Ovary (tissue), 9 donors: ENCODE measurements around the gene C19orf67. TPM values are rescaled to one million over a fixed set of nuclear protein-coding genes. Genes with fewer than 3 reads are reported as not detected.

Experiments
- DNase-seq, 5 donors: peaks; one replicate each; pipeline ENCODE4 v3.0.0-alpha.2; 2019 to 2020
- H3K27ac ChIP-seq, 2 donors: fragments of 200-600 bp; one replicate each; pipeline versions ENCODE4 v1.5.1 to v1.8.0; 2019 to 2022
- H3K27me3 ChIP-seq: fragments of 200-600 bp; one replicate; pipeline ENCODE4 v1.8.0; 2022
- H3K36me3 ChIP-seq: fragments of 200-600 bp; sonication (generic); one replicate; pipeline ENCODE4 v1.5.1; 2019
- H3K4me1 ChIP-seq: one replicate; pipeline ENCODE4 v1.8.1; 2013; ENCODE audit warnings: mild to moderate bottlenecking, moderate library complexity; ENCODE audit not compliant: insufficient read depth
- H3K4me3 ChIP-seq: fragments of 200-600 bp; sonication (generic); one replicate; pipeline ENCODE4 v1.5.1; 2017
- H3K9me3 ChIP-seq, 2 donors: fragments of 200-600 bp in 1 of 2; sonication (generic) in 1 of 2; one replicate each; pipeline versions ENCODE4 v1.5.1 to v1.8.1; 2013 to 2019; ENCODE audit warnings: mild to moderate bottlenecking in 1 of 2, moderate library complexity in 1 of 2
- CTCF ChIP-seq, 3 donors: fragments of 450-650 bp in 2 of 3; fragments of 200-600 bp in 1 of 3; IDR thresholded peaks; one replicate each; pipeline versions ENCODE4 v1.5.1 to v1.8.0; 2016 to 2022; ENCODE audit warnings: antibody characterized with exemption in 3 of 3, mild to moderate bottlenecking in 1 of 3
- EP300 ChIP-seq: sonication (generic); formaldehyde crosslinking; IDR thresholded peaks from one replicate; pipeline ENCODE4 v1.6.1; 2017; ENCODE audit warnings: antibody characterized with exemption
- POLR2A ChIP-seq: fragments of 450-650 bp; IDR thresholded peaks from one replicate; pipeline ENCODE4 v1.6.1; 2017; ENCODE audit warnings: antibody characterized with exemption, mild to moderate bottlenecking, moderate library complexity
- WGBS, 3 donors: extraction: QIAGEN DNeasy Blood & Tissue Kit in 1 of 3; methylation state at CpG; one replicate each; pipeline versions ENCODE4 v1.1.5 to v1.1.7; 2013 to 2017; 5-methylcytosine and 5-hydroxymethylcytosine counted together
- intact Hi-C, 4 donors: fragments of 100-400 bp; cut with DNase I; formaldehyde crosslinking; loops; one replicate each; pipeline versions ENCODE4 v1.11.0 to v1.15.1; 2022 to 2023
- polyA plus RNA-seq, 2 donors: library from polyadenylated mRNA; stranded (reverse); fragments of 200-250 nt in 1 of 2; fragments of 350-450 nt in 1 of 2; fragmentation: Illumina TruSeq in 1 of 2; extraction: RNeasy Lipid Tissue Mini Kit (QIAGEN cat#74804) in 1 of 2; gene quantifications; one replicate each; pipeline ENCODE4 v1.2.3, GENCODE V29; 2013 to 2014
- total RNA-seq, 7 donors: library from RNA; depleted of rRNA in 2 of 7; stranded (reverse); fragments of >200 nt in 2 of 7; fragmentation: NEBNext Ultra II Directional in 3 of 7; extraction: Animal tissue kit (Norgen Biotek cat#: 25700) in 3 of 7; gene quantifications; one replicate each; pipeline versions ENCODE4 v1.1.0 to v1.2.4, GENCODE V29; 2016 to 2023
- donor health status: DM: no; HTN: no; CAD: no; lungs with moderate emphysema.
- donor health status: DM: no; HTN: no; CAD: no.
- donor health status: Bipolar disorder and iron deficiency.
- donor health status: DM: yes; HTN: yes; CAD: no.
- donor health status: DM: no; HTN: no; CAD: no.
- donor health status: DM: yes; HTN: yes; CAD: no.

Gene C19orf67
- total and polyA plus RNA-seq, 9 donors: 0.08 TPM; not detected in 8

- DNase-seq: peak; percentile 42 to 67 (median 49)
- Histone ChIP-seq H3K36me3 (no peaks in the 10 kb centered on the region), H3K27me3 (no peaks in the 10 kb centered on the region), H3K4me3 (peak overlapping the region; percentile 15), H3K4me1 (peaks cover 36% of the 10 kb centered on the region), H3K9me3 (no peaks in the 10 kb centered on the region), H3K27ac (peak overlapping the region; percentile 85 to 96)
- TF ChIP-seq POLR2A (no peak), CTCF (IDR thresholded peaks at IDR 0.05) (no peak), EP300 (no peak)
- intact Hi-C loops: no loop called here
- 12 to 25% (median 12%) methylated on average over 12 of the region's 12 CpGs for WGBS, 3 donors
These were observed 26.6 kb upstream of the C19orf67 start for GRCh38 chr19:14112051-14112808.

- H3K27me3 ChIP-seq: no peaks in the 10 kb centered on the region
- TF ChIP-seq CTCF (IDR thresholded peaks at IDR 0.05): no peak
- TF ChIP-seq POLR2A: no peak
- no peak for TF ChIP-seq EP300
- H3K36me3 ChIP-seq: no peaks in the 10 kb centered on the region
- WGBS, 3 donors: 67 to 80% (median 75%) methylated on average over 1 of the region's 1 CpG
- peak overlapping the region; percentile 85 to 96 for H3K27ac ChIP-seq
- intact Hi-C loops: no loop called here
- H3K9me3 ChIP-seq: no peaks in the 10 kb centered on the region
- no peak for DNase-seq
- H3K4me3 ChIP-seq: peak overlapping the region; percentile 15
- H3K4me1 ChIP-seq: peaks cover 36% of the 10 kb centered on the region
These were observed 25.9 kb upstream of the C19orf67 start for GRCh38 chr19:14111486-14111885.

GRCh38 chr19:14110650-14111049 lies 25.1 kb upstream of the C19orf67 start:
- no peaks in the 10 kb centered on the region for H3K36me3 ChIP-seq
- intact Hi-C loops: no loop called here
- peak overlapping the region in 1 of 2 donors; percentile 55 for H3K27ac ChIP-seq
- WGBS, 3 donors: 12 to 31% (median 24%) methylated on average over 2 of the region's 2 CpGs
- DNase-seq: no peak
- H3K4me1 ChIP-seq: peaks cover 30% of the 10 kb centered on the region
- H3K4me3 ChIP-seq: no peak overlapping the region
- H3K27me3 ChIP-seq: no peaks in the 10 kb centered on the region
- no peaks in the 10 kb centered on the region for H3K9me3 ChIP-seq
- TF ChIP-seq POLR2A (no peak), CTCF (IDR thresholded peaks at IDR 0.05) (no peak), EP300 (no peak)

GRCh38 chr19:14107581-14108461 lies 22.2 kb upstream of the C19orf67 start:
- DNase-seq: peak in 4 of 5 donors; percentile 43 to 57 (median 52)
- Histone ChIP-seq H3K9me3 (no peaks in the 10 kb centered on the region), H3K4me1 (peaks cover 15% of the 10 kb centered on the region), H3K4me3 (no peak overlapping the region), H3K27me3 (no peaks in the 10 kb centered on the region), H3K27ac (peak overlapping the region; percentile 52 to 70), H3K36me3 (no peaks in the 10 kb centered on the region)
- intact Hi-C loops: no loop called here
- 36 to 50% (median 41%) methylated on average over 22 to 23 of the region's 23 CpGs for WGBS, 3 donors
- no peak for TF ChIP-seq POLR2A
- TF ChIP-seq EP300: no peak
- TF ChIP-seq CTCF (IDR thresholded peaks at IDR 0.05): no peak
